OCI-LY1 (cell line): ENCODE results near the gene GIT2.

Experiments
- CTCF ChIP-seq: fragments of 200-600 bp; sonication (generic), shearing (Covaris generic); IDR thresholded peaks from 2 replicates; pipeline ENCODE4 v1.5.1; 2017; ENCODE audit warnings: mild to moderate bottlenecking, antibody characterized with exemption, low read length, moderate library complexity, mixed read lengths
- EZH2 ChIP-seq: fragments of 200-600 bp; sonication (generic), shearing (Covaris generic); IDR thresholded peaks from 2 replicates; pipeline ENCODE4 v1.8.0; 2017; ENCODE audit warnings: borderline replicate concordance, mixed run types, mild to moderate bottlenecking, antibody characterized with exemption, low read length, moderate library complexity, mixed read lengths

DNA sequence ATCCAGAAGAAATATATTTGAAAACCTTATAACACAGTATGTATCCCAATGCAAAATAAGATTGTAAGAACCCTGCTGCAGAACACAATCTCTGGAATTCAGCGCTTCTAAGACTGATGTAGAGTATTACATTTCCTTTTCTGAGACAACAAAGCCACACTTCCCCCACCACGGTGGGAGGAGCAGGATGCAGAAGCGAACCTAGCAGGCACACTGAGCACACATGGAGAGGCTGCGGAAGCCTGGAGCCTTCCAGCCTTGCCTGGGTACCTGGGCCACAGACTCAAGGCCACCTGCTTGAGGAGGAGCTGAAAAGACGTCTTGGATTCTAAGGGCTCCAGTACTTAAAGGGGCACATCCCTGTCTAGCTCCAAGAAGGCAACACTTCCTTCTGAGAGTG lies 49.7 kb downstream of the GIT2 start:
- TF ChIP-seq CTCF (no peak), EZH2 (no peak)
